VCaP (cell line): ENCODE measurements around the gene MCRIP2.

Experiments used
- H3K27ac ChIP-seq: fragments of 450-650 bp; 2 replicates; pipeline ENCODE4 v1.5.1; 2017
- CTCF ChIP-seq: fragments of 450-650 bp; conservative IDR thresholded peaks from 2 replicates; pipeline ENCODE4 v1.5.1; 2017; ENCODE audit warnings: mild to moderate bottlenecking, moderate library complexity

The MCRIP2 gene

GRCh38 chr16:641326-642188 is at the start of gene MCRIP2:
Gene MCRIP2, plus strand, starts transcription at chr16:641828. Its CDS starts 164 bp downstream, at chr16:641992.
- H3K27ac ChIP-seq: peak within 1 kb of the TSS; percentile 86
- no peak for TF ChIP-seq CTCF

- H3K27ac ChIP-seq: peak overlapping the region; percentile 76
- no peak for TF ChIP-seq CTCF
Observed at GRCh38 chr16:591892-592517, 49.6 kb upstream of the MCRIP2 start.

GRCh38 chr16:592518-593306 is 48.9 kb upstream of the MCRIP2 start:
- no peak for TF ChIP-seq CTCF
- peak overlapping the region; percentile 76 for H3K27ac ChIP-seq

GRCh38 chr16:593406-593805 is 48.2 kb upstream of the MCRIP2 start:
- TF ChIP-seq CTCF: no peak
- H3K27ac ChIP-seq: peak overlapping the region; percentile 76

GRCh38 chr16:593807-594206 is 47.8 kb upstream of the MCRIP2 start:
- H3K27ac ChIP-seq: peak overlapping the region; percentile 76
- TF ChIP-seq CTCF: no peak

GRCh38 chr16:595094-595528 is 46.5 kb upstream of the MCRIP2 start:
- TF ChIP-seq CTCF: no peak
- no peak overlapping the region for H3K27ac ChIP-seq
